Panc1 (cell line): ENCODE results near the gene DPH2. TPM values are rescaled to one million over a fixed set of nuclear protein-coding genes. Genes with fewer than 3 reads are reported as not detected.
A peak's percentile ranks its signal among the peaks of the same experiment; 100 is the strongest.

Experiments used
- ATAC-seq: fragments of 200-7000 bp; cut with Tn5 transposase; 2 replicates; pipeline ENCODE4 v1.9.1; 2020; ENCODE audit warnings: mild to moderate bottlenecking, moderate library complexity
- BruUV-seq: library from RNA; stranded (reverse); fragments of 400-500 nt; replicated peaks from 2 replicates; lab custom pipeline; 2021; lab: Mats Ljungman, UMichigan
- CTCF ChIA-PET: fragments of 300-600 bp; sonication (Branson Sonifier 250); formaldehyde crosslinking; loops from one replicate; lab custom pipeline; 2022; ENCODE audit warnings: antibody characterized with exemption; lab: Charles Lee
- POLR2A ChIA-PET: fragments of 300-600 bp; sonication (Branson Sonifier 250); formaldehyde crosslinking; loops from one replicate; lab custom pipeline; 2022; ENCODE audit warnings: antibody characterized with exemption; lab: Charles Lee
- DNase-seq: peaks from one replicate; pipeline ENCODE4 v3.0.0-alpha.2; 2010; ENCODE audit warnings: low read depth, low spot score
- H3K27ac ChIP-seq: 2 replicates; pipeline ENCODE4 v1.5.1; 2011; ENCODE audit warnings: mild to moderate bottlenecking, low read length, inconsistent platforms
- H3K27me3 ChIP-seq: fragments of 200-500 bp; sonication (Bioruptor generic); 2 replicates; pipeline ENCODE4 v1.6.0; 2014; ENCODE audit warnings: low read length, inconsistent platforms; ENCODE audit not compliant: control insufficient read depth, insufficient read depth
- H3K36me3 ChIP-seq: fragments of 200-500 bp; sonication (Bioruptor generic); 2 replicates; pipeline ENCODE4 v1.5.1; 2014; ENCODE audit warnings: inconsistent platforms, mild to moderate bottlenecking, low read length, moderate library complexity; ENCODE audit not compliant: control insufficient read depth, insufficient read depth
- H3K4me1 ChIP-seq: 2 replicates; pipeline ENCODE4 v1.5.1; 2011; ENCODE audit warnings: inconsistent platforms, mild to moderate bottlenecking, low read length, moderate library complexity; ENCODE audit not compliant: control insufficient read depth, insufficient read depth
- H3K4me3 ChIP-seq, 2 experiments: 2 replicates each; pipeline ENCODE4 v1.5.1; 2011 to 2012; ENCODE audit warnings: low read depth in 2 of 2, low read length in 2 of 2, mild to moderate bottlenecking in 2 of 2, inconsistent platforms in 1 of 2, moderate library complexity in 1 of 2
- H3K9me3 ChIP-seq: fragments of 200-500 bp; sonication (Bioruptor generic); 2 replicates; pipeline ENCODE4 v1.5.1; 2014; ENCODE audit warnings: low read depth, mild to moderate bottlenecking, inconsistent platforms, low read length, moderate library complexity; ENCODE audit not compliant: control insufficient read depth, insufficient read depth
- POLR2AphosphoS5 ChIP-seq: IDR thresholded peaks from 2 replicates; pipeline ENCODE4 v1.6.1; 2012; ENCODE audit warnings: mild to moderate bottlenecking, low read depth, low read length, moderate library complexity
- REST ChIP-seq, 2 experiments: IDR thresholded peaks; 2 replicates each; pipeline ENCODE4 v1.6.1; 2011 to 2012; ENCODE audit warnings: low read depth in 2 of 2, control low read depth in 1 of 2, low read length in 1 of 2, mild to moderate bottlenecking in 1 of 2, moderate library complexity in 1 of 2; ENCODE audit not compliant: insufficient read depth in 1 of 2
- SIN3A ChIP-seq: IDR thresholded peaks from 2 replicates; pipeline ENCODE4 v1.6.1; 2012; ENCODE audit warnings: low read depth, mild to moderate bottlenecking, low read length, moderate library complexity, borderline replicate concordance; ENCODE audit not compliant: insufficient read depth
- TCF7L2 ChIP-seq: IDR thresholded peaks from 2 replicates; pipeline ENCODE4 v1.6.1; 2011; ENCODE audit warnings: mild to moderate bottlenecking, low read depth, low read length, inconsistent platforms
- in situ Hi-C: cut with HindIII; loops from 2 replicates; pipeline ENCODE4 v1.10.0; 2016; ENCODE audit warnings: low sequenced_read_pairs, low pct_unique_long_range_greater_than_20kb
- intact Hi-C: fragments of 100-400 bp; cut with micrococcal nuclease; formaldehyde crosslinking; loops from one replicate; pipeline ENCODE4 v1.10.0; 2022; ENCODE audit not compliant: unreplicated experiment
- total RNA-seq: library from RNA; stranded (reverse); gene quantifications from one replicate; pipeline ENCODE4 v1.2.1, GENCODE V29; 2021; ENCODE audit not compliant: unreplicated experiment
- TF ChIP-seq, protein P1 (sequence below): fragments of 450-650 bp; IDR thresholded peaks from 2 replicates; pipeline ENCODE4 v1.5.1; 2017; ENCODE audit warnings: mild to moderate bottlenecking

DPH2 gene
- total RNA-seq, 1 experiment from 2014 or later, result 76.0 TPM

GRCh38 chr1:44010935-44011471 is 41.2 kb downstream of the DPH2 start:
- POLR2A ChIA-PET, result interaction anchor here (0.6 kb wide), 1 partner anchor 19 kb away, joined by 3 read pairs; no protein-coding TSS in a partner anchor
- in situ Hi-C loops, result no loop called here
- no peaks in the 10 kb centered on the region for H3K27me3 ChIP-seq

DNA sequence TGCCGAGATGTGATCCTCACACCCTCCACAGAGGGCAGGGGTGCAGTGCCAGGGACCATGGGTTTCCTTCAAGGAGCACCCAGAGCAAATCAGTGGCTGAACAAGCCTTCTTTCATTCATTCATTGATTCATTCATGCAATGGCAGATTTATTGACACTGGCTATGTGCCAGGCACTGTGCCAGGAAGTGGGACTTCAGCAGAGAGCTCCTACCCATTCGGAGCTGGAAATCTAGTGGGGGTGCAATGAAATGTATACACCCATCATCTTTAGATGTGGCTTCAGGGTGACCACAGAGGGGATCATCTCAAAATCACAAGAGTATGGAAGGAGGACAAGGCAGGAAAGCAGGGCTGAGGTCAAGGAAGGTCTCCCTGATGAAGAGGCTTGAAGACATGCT is 42.6 kb downstream of the DPH2 start:
- POLR2A ChIA-PET, result no interaction called here
- Histone ChIP-seq H3K4me3 (no peak overlapping the region), H3K27ac (no peak overlapping the region), H3K27me3 (no peaks in the 10 kb centered on the region), H3K36me3 (no peaks in the 10 kb centered on the region), H3K9me3 (no peaks in the 10 kb centered on the region), H3K4me1 (no peaks in the 10 kb centered on the region)
- DNase-seq (no peak), ATAC-seq (no peak)
- in situ Hi-C loops (no loop called here), intact Hi-C loops (no loop called here)
- BruUV-seq, result no TSS peak
- CTCF ChIA-PET, result no interaction called here
- TF ChIP-seq, protein P1, sequence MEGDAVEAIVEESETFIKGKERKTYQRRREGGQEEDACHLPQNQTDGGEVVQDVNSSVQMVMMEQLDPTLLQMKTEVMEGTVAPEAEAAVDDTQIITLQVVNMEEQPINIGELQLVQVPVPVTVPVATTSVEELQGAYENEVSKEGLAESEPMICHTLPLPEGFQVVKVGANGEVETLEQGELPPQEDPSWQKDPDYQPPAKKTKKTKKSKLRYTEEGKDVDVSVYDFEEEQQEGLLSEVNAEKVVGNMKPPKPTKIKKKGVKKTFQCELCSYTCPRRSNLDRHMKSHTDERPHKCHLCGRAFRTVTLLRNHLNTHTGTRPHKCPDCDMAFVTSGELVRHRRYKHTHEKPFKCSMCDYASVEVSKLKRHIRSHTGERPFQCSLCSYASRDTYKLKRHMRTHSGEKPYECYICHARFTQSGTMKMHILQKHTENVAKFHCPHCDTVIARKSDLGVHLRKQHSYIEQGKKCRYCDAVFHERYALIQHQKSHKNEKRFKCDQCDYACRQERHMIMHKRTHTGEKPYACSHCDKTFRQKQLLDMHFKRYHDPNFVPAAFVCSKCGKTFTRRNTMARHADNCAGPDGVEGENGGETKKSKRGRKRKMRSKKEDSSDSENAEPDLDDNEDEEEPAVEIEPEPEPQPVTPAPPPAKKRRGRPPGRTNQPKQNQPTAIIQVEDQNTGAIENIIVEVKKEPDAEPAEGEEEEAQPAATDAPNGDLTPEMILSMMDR, result no peak
- TF ChIP-seq REST (IDR thresholded peaks at IDR 0.05; ENCODE audit: insufficient read depth in 1 of 2, low read depth in 2 of 2, low read length in 1 of 2), result no peak
- no peak for TF ChIP-seq SIN3A
- no peak for TF ChIP-seq TCF7L2
- TF ChIP-seq POLR2AphosphoS5, result no peak

More at GRCh38 chr1:44010935-44011471, 41.2 kb downstream of the DPH2 start:
- ATAC-seq (peak; percentile 53; the same call in 1 of the 2 replicates), DNase-seq (no peak)
- Histone ChIP-seq H3K4me3 (no peak overlapping the region), H3K4me1 (peaks cover under 1% of the 10 kb centered on the region; the same call in 1 of the 2 replicates), H3K9me3 (no peaks in the 10 kb centered on the region), H3K27ac (no peak overlapping the region), H3K36me3 (no peaks in the 10 kb centered on the region)
- CTCF ChIA-PET, result interaction anchor here (1.6 kb wide), 1 partner anchor 37 kb away, joined by 10 read pairs; no protein-coding TSS in a partner anchor
- TF ChIP-seq, protein P1, result no peak
- TF ChIP-seq TCF7L2 (no peak), REST (IDR thresholded peaks at IDR 0.05; ENCODE audit: insufficient read depth in 1 of 2, low read depth in 2 of 2, low read length in 1 of 2) (no peak), SIN3A (no peak), POLR2AphosphoS5 (no peak)
- no TSS peak for BruUV-seq
- intact Hi-C loops, result no loop called here
